ENCODE data around the gene LRRC49.
A peak's percentile ranks its signal among the peaks of the same experiment; 100 is the strongest.

Gene LRRC49

DNA sequence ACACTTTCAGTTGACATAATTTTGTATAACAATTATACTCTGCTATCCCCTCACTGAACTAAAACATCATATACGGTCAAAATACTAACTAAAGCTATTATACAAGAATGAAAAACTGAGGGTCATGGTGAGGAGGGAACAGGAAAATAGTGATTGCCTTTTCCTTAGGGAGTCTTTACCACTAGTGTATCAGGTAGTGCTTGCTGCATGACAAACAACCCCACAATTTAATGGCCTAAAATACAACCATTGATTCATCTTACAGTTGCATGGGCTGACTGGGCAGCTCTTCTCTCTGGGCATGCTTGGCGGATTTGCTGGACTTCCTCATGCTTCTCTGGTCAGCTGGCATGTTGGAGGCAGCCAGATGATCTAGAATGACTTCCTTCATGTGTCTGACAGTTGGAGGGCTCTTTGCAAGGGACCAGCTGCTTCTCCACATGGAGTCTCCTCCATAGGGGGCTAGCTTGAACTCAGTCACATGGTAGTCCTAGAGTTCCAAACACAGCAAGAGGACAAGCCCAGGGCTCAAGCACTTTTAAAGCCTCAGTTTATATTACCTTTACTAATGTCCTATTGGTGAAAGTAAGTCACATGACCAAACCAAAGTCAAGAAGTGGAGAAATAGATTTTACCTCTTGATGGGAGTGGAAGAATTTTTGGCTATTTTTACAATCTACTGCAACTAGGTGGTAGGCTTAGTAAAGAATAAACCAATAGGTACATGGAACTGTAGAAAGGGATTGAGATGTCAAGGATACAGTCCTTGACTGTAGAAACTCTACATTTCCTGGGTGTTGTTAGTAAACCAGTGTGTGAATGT is 19.2 kb upstream of the LRRC49 start:
- Histone ChIP-seq H3K27me3 (ENCODE audit: low read depth, low read length) (no peaks in the 10 kb centered on the region), H2AFZ (ENCODE audit: low read depth, low read length) (no peak overlapping the region), H3K9ac (ENCODE audit: low read length) (no peak overlapping the region), H3K36me3 (replicated peaks; ENCODE audit: low read depth, low read length) (no peaks in the 10 kb centered on the region), H3K79me2 (ENCODE audit: low read length) (no peaks in the 10 kb centered on the region), H3K27ac (ENCODE audit: low read length) (no peak overlapping the region), H3K4me2 (ENCODE audit: low read length) (no peak overlapping the region), H4K20me1 (ENCODE audit: insufficient read depth, low read length) (no peaks in the 10 kb centered on the region), H3K4me1 (ENCODE audit: low read length) (peaks cover 17% of the 10 kb centered on the region), H3K4me3 (ENCODE audit: low read length) (no peak overlapping the region), H3K9me3 (ENCODE audit: insufficient read depth, low read length) (no peaks in the 10 kb centered on the region)
- TF ChIP-seq EZH2phosphoT487 (IDR thresholded peaks at IDR 0.05; ENCODE audit: low read depth) = no peak
- TF ChIP-seq, protein P1, sequence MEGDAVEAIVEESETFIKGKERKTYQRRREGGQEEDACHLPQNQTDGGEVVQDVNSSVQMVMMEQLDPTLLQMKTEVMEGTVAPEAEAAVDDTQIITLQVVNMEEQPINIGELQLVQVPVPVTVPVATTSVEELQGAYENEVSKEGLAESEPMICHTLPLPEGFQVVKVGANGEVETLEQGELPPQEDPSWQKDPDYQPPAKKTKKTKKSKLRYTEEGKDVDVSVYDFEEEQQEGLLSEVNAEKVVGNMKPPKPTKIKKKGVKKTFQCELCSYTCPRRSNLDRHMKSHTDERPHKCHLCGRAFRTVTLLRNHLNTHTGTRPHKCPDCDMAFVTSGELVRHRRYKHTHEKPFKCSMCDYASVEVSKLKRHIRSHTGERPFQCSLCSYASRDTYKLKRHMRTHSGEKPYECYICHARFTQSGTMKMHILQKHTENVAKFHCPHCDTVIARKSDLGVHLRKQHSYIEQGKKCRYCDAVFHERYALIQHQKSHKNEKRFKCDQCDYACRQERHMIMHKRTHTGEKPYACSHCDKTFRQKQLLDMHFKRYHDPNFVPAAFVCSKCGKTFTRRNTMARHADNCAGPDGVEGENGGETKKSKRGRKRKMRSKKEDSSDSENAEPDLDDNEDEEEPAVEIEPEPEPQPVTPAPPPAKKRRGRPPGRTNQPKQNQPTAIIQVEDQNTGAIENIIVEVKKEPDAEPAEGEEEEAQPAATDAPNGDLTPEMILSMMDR (IDR thresholded peaks at IDR 0.05; ENCODE audit: low read depth, low read length) = no peak

DNA sequence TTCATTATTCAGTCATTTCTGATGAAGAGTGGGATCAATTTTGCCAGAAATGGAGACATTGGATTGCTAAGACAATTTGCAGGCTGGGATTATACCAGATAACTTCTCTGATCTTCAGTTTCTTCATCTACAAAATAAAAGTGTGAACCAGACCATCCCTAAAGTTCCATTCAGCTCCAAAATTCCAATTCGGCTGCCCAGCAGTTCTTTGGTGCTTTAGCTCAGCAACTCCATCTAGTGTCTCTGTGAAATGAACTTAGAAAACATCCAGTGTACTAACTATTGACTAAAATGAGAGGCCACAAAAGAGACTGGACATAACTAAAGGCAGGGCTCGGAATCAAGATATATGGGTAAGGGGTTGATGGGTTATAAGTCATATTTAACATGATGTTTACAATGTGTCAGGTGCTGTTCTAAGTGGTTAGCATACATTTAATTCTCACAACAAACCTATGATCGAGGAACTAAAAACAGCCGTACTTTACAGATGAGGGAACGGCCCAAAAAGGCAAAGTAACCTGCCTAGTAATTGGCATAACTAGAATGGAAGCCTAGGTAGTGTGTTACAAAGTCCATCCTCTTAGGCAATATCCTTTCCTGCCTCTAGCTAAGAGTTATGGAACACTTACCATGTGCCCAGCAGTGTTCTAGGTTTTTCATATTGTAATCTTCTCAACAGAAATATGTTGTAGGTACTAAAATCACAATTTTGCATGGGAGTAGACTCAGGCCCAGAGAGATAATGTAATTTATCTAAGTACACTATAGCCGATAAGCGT is 17.4 kb upstream of the LRRC49 start:
- Histone ChIP-seq H3K27ac (ENCODE audit: low read length) (no peak overlapping the region), H3K27me3 (ENCODE audit: low read depth, low read length) (no peaks in the 10 kb centered on the region), H4K20me1 (ENCODE audit: insufficient read depth, low read length) (no peaks in the 10 kb centered on the region), H3K4me3 (ENCODE audit: low read length) (no peak overlapping the region), H2AFZ (ENCODE audit: low read depth, low read length) (peak overlapping the region; percentile 62), H3K4me2 (ENCODE audit: low read length) (peak overlapping the region; percentile 16; the same call in 1 of the 2 replicates), H3K4me1 (ENCODE audit: low read length) (peaks cover 17% of the 10 kb centered on the region), H3K9ac (ENCODE audit: low read length) (no peak overlapping the region), H3K79me2 (ENCODE audit: low read length) (no peaks in the 10 kb centered on the region), H3K36me3 (replicated peaks; ENCODE audit: low read depth, low read length) (no peaks in the 10 kb centered on the region), H3K9me3 (ENCODE audit: insufficient read depth, low read length) (no peaks in the 10 kb centered on the region)
- no peak for TF ChIP-seq EZH2phosphoT487 (IDR thresholded peaks at IDR 0.05; ENCODE audit: low read depth)
- TF ChIP-seq, protein P1 (IDR thresholded peaks at IDR 0.05; ENCODE audit: low read depth, low read length) = peak; percentile 69

DNA sequence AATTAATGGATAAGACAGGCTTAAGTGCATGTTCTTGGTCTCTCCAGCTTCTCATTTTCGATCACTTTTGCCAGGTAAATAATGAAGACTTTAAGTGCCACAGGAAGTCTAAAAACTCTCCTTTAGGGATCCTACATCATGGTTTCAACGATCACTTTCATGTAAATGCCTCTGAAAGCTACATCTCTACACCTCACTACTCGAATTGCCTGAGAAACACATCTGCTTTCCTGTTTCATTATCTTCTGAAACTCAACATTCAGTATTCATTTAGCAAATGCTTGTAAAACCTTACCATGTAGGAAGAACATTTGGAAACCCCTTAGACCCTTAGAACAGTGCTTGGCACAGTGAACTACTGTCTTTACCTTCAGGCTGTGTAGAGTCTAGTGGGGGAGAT is 16.6 kb upstream of the LRRC49 start:
- H3K9me3 ChIP-seq (ENCODE audit: insufficient read depth, low read length) = no peaks in the 10 kb centered on the region
- peak overlapping the region; percentile 0; the same call in 1 of the 2 replicates for H2AFZ ChIP-seq (ENCODE audit: low read depth, low read length)
- H3K4me2 ChIP-seq (ENCODE audit: low read length) = peak overlapping the region; percentile 23
- H3K79me2 ChIP-seq (ENCODE audit: low read length) = no peaks in the 10 kb centered on the region
- TF ChIP-seq, protein P1 (IDR thresholded peaks at IDR 0.05; ENCODE audit: low read depth, low read length) = no peak
- H3K9ac ChIP-seq (ENCODE audit: low read length) = no peak overlapping the region
- H3K27me3 ChIP-seq (ENCODE audit: low read depth, low read length) = no peaks in the 10 kb centered on the region
- no peaks in the 10 kb centered on the region for H4K20me1 ChIP-seq (ENCODE audit: insufficient read depth, low read length)
- no peak overlapping the region for H3K27ac ChIP-seq (ENCODE audit: low read length)
- peaks cover 17% of the 10 kb centered on the region for H3K4me1 ChIP-seq (ENCODE audit: low read length)
- no peak overlapping the region for H3K4me3 ChIP-seq (ENCODE audit: low read length)
- H3K36me3 ChIP-seq (replicated peaks; ENCODE audit: low read depth, low read length) = no peaks in the 10 kb centered on the region

DNA sequence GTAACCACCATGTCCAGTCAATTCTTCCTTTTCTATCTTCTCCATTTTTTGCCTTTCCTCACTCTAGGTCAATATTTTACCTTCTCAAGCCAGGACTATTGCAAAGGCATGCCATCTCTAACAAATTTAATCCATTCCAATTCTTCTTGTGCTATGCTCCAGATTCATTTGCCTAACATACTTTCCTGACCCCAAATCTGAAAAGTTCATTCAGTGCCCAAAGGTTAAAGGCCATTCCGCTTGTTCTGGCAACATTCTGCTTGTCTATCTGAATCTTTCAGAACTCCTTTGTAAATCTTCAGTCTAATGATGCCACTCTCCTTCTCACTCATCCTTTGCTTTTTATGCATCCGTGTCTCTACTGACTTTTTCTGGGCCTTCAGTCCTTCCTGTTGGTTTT is 15.9 kb upstream of the LRRC49 start:
- H3K9ac ChIP-seq (ENCODE audit: low read length) = no peak overlapping the region
- no peak overlapping the region for H3K4me3 ChIP-seq (ENCODE audit: low read length)
- H3K9me3 ChIP-seq (ENCODE audit: insufficient read depth, low read length) = no peaks in the 10 kb centered on the region
- H3K27ac ChIP-seq (ENCODE audit: low read length) = no peak overlapping the region
- no peaks in the 10 kb centered on the region for H4K20me1 ChIP-seq (ENCODE audit: insufficient read depth, low read length)
- H2AFZ ChIP-seq (ENCODE audit: low read depth, low read length) = peak overlapping the region; percentile 0; the same call in 1 of the 2 replicates
- H3K36me3 ChIP-seq (replicated peaks; ENCODE audit: low read depth, low read length) = no peaks in the 10 kb centered on the region
- H3K79me2 ChIP-seq (ENCODE audit: low read length) = no peaks in the 10 kb centered on the region
- peaks cover 17% of the 10 kb centered on the region for H3K4me1 ChIP-seq (ENCODE audit: low read length)
- TF ChIP-seq EZH2phosphoT487 (IDR thresholded peaks at IDR 0.05; ENCODE audit: low read depth) = no peak
- TF ChIP-seq, protein P1 (IDR thresholded peaks at IDR 0.05; ENCODE audit: low read depth, low read length) = no peak
- no peaks in the 10 kb centered on the region for H3K27me3 ChIP-seq (ENCODE audit: low read depth, low read length)
- H3K4me2 ChIP-seq (ENCODE audit: low read length) = peak overlapping the region; percentile 23
